Measurements from ENCODE around the gene DNAJB13.
A peak's percentile ranks its signal among the peaks of the same experiment; 100 is the strongest.
"Not testable (repeated sequence)": the region's sequence is repeated elsewhere in the genome, so short reads cannot be mapped to it uniquely, and the experiment has no call there.

Gene DNAJB13

GRCh38 chr11:73921180-73921579, 29.6 kb upstream of the DNAJB13 start:
- TF ChIP-seq CTCF (IDR thresholded peaks at IDR 0.05; ENCODE audit: low read depth, low read length, missing control alignments) = no peak
- no peak for DNase-seq (ENCODE audit: low read depth)
- no peak overlapping the region for H3K4me3 ChIP-seq (ENCODE audit: low read depth, low read length)

GRCh38 chr11:73929388-73929787, 21.4 kb upstream of the DNAJB13 start:
- H3K4me3 ChIP-seq (ENCODE audit: low read depth, low read length) = no peak overlapping the region
- TF ChIP-seq CTCF (IDR thresholded peaks at IDR 0.05; ENCODE audit: low read depth, low read length, missing control alignments) = no peak
- DNase-seq (ENCODE audit: low read depth) = no peak

GRCh38 chr11:73931039-73931645, 19.7 kb upstream of the DNAJB13 start:
- no peak overlapping the region for H3K4me3 ChIP-seq (ENCODE audit: low read depth, low read length)
- peak; percentile 26 for TF ChIP-seq CTCF (IDR thresholded peaks at IDR 0.05; ENCODE audit: low read depth, low read length, missing control alignments)
- no peak for DNase-seq (ENCODE audit: low read depth)

DNA sequence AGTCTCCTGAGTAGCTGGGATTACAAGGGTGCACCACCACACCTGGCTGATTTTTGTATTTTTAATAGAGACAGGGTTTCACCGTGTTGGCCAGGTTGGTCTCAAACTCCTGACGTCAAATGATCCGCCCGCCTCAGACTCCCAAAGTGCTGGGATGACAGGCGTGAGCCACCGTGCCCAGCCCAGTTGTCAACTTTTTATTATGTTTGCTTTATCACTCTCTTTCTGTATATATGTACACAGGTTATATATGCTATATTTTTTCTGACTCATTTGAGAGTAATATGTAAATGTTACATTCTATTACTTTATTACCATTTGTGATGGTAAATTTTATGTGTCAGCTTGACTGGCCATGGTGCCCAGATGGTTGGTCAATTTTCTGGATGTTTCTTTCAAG, 18.9 kb upstream of the DNAJB13 start:
- no peak overlapping the region for H3K4me3 ChIP-seq (ENCODE audit: low read depth, low read length)
- no peak for TF ChIP-seq CTCF (IDR thresholded peaks at IDR 0.05; ENCODE audit: low read depth, low read length, missing control alignments)
- DNase-seq (ENCODE audit: low read depth) = no peak

GRCh38 chr11:73932781-73933180, 18.0 kb upstream of the DNAJB13 start:
- TF ChIP-seq CTCF (IDR thresholded peaks at IDR 0.05; ENCODE audit: low read depth, low read length, missing control alignments) = no peak
- no peak for DNase-seq (ENCODE audit: low read depth)
- H3K4me3 ChIP-seq (ENCODE audit: low read depth, low read length) = no peak overlapping the region

- H3K4me3 ChIP-seq (ENCODE audit: low read depth, low read length); DNase-seq (ENCODE audit: low read depth): not testable (repeated sequence)
These were observed 14.8 kb upstream of the DNAJB13 start for GRCh38 chr11:73936047-73936446.

DNA sequence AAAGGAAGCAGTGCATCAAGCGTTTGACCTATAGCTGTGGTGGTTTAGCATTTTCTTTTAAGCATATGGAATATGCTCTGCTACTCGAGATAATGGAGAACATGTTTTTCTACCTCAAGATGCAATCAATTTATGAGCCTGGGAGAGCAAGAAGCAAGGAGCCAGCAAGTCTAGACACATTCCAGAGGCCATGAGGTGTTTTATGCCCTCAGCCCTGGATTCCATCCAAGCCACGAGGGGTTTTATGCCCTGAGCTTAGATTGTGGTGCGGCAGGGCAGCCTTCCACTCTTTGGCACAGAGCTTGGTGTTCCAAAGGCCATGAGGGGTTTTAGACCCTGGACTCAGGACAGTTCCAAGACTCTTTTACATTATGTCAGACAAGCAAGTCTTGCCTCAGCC, 11.7 kb upstream of the DNAJB13 start:
- DNase-seq (ENCODE audit: low read depth) = no peak
- no peak for TF ChIP-seq CTCF (IDR thresholded peaks at IDR 0.05; ENCODE audit: low read depth, low read length, missing control alignments)
- no peak overlapping the region for H3K4me3 ChIP-seq (ENCODE audit: low read depth, low read length)
